Epithelial cell of esophagus (primary cell): ENCODE results near the gene PREP.

Experiments used
- DNase-seq: peaks from one replicate; pipeline ENCODE4 v3.0.0; 2010; ENCODE audit warnings: low read depth
- H3K4me3 ChIP-seq: 2 replicates; pipeline ENCODE4 v1.5.1; 2011; ENCODE audit warnings: mild to moderate bottlenecking, low read length, control low read depth
- TF ChIP-seq, protein P1 (sequence below): IDR thresholded peaks from 2 replicates; pipeline ENCODE4 v1.5.1; 2011; ENCODE audit warnings: low read depth, mild to moderate bottlenecking, low read length, control low read depth, inconsistent platforms; ENCODE audit not compliant: insufficient read depth; ENCODE audit errors: missing control alignments

The PREP gene

DNA sequence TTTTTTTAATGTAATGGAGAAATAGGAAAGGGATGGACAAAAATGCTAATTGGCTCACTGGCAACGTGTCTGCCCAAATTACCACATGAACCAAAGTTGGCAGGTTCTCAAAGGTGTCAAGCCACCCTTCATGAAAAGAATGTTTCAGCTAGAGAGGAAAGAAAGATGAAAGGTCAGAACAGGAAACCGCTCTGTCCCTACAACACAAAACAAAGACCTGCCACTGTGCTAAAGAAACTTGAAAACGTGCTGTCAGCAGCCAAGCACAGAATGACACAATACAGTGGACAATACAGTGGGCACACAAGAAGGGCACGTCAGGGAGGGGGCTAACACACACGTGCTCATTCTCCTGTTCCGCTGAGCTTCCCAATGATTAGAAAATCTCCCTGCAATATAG lies 4.9 kb downstream of the PREP start:
- TF ChIP-seq, protein P1, sequence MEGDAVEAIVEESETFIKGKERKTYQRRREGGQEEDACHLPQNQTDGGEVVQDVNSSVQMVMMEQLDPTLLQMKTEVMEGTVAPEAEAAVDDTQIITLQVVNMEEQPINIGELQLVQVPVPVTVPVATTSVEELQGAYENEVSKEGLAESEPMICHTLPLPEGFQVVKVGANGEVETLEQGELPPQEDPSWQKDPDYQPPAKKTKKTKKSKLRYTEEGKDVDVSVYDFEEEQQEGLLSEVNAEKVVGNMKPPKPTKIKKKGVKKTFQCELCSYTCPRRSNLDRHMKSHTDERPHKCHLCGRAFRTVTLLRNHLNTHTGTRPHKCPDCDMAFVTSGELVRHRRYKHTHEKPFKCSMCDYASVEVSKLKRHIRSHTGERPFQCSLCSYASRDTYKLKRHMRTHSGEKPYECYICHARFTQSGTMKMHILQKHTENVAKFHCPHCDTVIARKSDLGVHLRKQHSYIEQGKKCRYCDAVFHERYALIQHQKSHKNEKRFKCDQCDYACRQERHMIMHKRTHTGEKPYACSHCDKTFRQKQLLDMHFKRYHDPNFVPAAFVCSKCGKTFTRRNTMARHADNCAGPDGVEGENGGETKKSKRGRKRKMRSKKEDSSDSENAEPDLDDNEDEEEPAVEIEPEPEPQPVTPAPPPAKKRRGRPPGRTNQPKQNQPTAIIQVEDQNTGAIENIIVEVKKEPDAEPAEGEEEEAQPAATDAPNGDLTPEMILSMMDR, result no peak
- DNase-seq, result no peak
- no peak overlapping the region for H3K4me3 ChIP-seq

DNA sequence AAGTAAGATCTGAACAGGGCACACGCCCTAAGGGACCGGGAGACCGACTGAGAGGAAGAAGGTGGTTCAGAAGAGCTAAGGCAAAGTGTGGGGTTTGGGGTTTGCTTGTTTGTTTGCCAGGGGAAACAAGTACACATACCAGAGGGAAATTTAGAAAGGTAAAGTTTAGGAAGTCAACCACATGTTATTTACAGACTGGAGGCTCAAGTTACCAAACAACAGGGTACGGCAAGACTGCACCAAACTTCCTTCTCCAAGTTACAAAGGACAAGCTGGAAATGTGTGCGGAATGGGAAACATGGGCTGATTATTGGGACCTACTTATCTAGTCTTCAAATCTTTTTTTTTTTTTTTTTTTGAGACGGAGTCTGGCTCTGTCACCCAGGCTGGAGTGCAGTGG lies 11.2 kb downstream of the PREP start:
- DNase-seq, result no peak
- H3K4me3 ChIP-seq, result no peak overlapping the region
- TF ChIP-seq, protein P1, result no peak

DNA sequence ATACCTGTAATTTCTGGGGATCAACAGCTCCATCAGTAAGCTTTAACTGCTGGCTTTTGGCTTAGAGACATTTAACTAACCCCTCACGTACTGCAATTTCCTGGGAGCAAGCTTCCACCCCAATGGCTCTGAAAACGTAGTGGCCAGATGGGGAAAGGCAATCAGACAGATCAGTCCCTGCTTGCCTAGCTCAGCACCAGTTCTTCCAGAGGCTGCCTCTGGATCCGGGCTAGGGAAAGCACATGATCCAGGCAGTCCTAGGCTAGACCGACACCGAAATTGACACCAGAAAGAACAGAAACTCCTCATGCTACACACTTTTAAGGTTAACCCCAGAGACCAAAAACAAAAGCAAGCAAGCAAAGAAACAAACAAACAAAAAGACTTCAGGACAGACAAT lies 13.3 kb downstream of the PREP start:
- DNase-seq, result no peak
- TF ChIP-seq, protein P1, result no peak
- no peak overlapping the region for H3K4me3 ChIP-seq

DNA sequence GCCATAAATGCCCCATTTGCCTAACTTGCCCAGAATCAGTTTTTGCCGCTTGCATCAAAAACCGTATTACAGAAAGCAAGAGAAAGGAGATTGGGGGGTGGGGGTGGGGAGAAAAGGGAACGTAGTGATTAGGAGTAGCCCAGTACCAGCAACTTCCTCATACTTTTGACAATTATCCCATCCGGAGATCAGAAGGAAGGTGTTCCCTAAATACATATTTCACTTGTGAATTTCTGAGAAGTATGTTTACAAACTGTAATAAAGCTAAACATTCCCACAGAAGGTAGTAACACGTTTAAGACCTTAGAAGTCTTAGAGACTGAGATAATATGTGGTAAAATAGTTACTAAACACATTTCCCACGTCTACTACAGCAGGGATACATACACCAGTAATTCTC lies 14.5 kb downstream of the PREP start:
- TF ChIP-seq, protein P1, result no peak
- no peak overlapping the region for H3K4me3 ChIP-seq
- DNase-seq, result peak; percentile 80

DNA sequence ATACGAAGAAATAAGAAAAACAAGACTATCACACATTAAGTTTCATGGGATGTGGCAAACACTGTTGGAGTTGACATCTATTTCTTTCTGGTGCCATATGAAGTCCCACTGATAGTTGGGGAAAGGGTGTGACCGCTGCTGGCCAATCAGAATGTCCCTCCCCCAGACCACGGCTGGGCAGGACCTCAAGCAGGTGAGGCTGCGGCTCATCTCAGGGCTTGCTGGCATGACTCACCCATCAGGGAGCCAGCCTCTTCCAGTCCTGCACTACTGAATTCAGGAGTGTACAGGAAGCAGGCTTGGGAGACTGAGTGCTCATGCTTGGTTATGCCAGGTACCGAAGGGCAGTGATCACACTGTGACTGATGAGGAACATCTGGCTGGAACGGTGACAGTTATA lies 18.9 kb downstream of the PREP start:
- peak; percentile 78 for DNase-seq
- H3K4me3 ChIP-seq, result no peak overlapping the region
- TF ChIP-seq, protein P1, result no peak

DNA sequence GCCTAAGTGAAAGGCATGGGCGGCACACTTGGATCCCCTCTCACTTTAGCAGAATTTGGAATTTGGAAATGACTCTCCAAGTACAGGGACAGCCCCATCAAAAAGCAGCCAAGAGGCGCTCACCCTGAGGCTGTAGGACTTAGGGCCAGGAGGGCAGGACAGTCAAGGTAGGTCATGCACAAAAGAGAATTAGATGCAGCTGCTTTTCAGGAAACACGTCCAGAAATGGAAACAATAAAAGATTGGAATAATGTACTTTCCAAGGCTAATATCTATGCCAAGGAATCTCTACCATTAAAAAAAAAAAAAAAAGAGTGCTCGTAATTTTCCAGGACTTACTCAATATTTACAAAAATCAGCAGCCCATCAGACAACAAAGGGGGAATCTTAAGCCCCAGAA lies 19.9 kb downstream of the PREP start:
- H3K4me3 ChIP-seq, result no peak overlapping the region
- no peak for DNase-seq
- TF ChIP-seq, protein P1, result no peak

DNA sequence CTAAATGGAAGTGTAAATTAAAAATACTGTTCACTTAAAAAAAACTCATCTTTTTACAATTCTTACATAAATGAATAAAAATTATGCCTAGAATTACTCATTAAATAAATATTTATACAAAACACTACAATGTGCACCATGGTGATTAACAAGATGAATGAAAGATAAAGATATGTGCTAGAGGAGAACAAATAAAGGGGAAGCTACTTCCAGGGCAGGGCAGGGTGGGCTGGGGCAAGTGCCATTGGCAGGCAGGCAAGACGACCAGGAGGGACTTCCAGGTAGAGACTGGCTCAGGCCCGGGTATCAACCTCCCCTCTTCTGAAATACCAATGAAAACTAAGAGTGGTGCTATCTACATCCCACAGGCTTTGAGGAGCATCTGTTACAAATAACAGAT lies 20.4 kb downstream of the PREP start:
- no peak for DNase-seq
- TF ChIP-seq, protein P1, result no peak
- H3K4me3 ChIP-seq, result no peak overlapping the region
